A549 (cell line): ENCODE data around the gene HMG20A. TPM values are rescaled to one million over a fixed set of nuclear protein-coding genes. Genes with fewer than 3 reads are reported as not detected.

Experiments used
- ATAC-seq, 2 experiments: fragments of 200-7000 bp in 1 of 2; fragments of >200 bp in 1 of 2; cut with Nextera tagmentation in 1 of 2; cut with Tn5 transposase in 1 of 2; 3 replicates each; pipeline versions ENCODE4 v1.8.0 to v1.9.1; 2018 to 2020; ENCODE audit warnings: mild to moderate bottlenecking in 1 of 2, moderate library complexity in 1 of 2
- CTCF ChIA-PET: fragments of 300-600 bp; sonication (Branson Sonifier 250); formaldehyde crosslinking; extraction: SDS; loops from one replicate; lab custom pipeline; 2021; ENCODE audit warnings: antibody characterized with exemption, inconsistent platforms; lab: Yijun Ruan, JAX
- POLR2A ChIA-PET: fragments of 350-600 bp; formaldehyde crosslinking; extraction: SDS; loops from one replicate; lab custom pipeline; 2021; ENCODE audit warnings: antibody characterized with exemption, inconsistent platforms; lab: Yijun Ruan, JAX
- DNase-seq, 2 experiments: peaks; one replicate each; pipeline versions ENCODE4 v3.0.0 to v3.0.0-alpha.2; 2011 to 2016; ENCODE audit warnings: low read depth in 1 of 2, low spot score in 1 of 2
- FAIRE-seq: peaks from 2 replicates; lab custom pipeline; 2011; peaks lifted over from hg19 to GRCh38; lab: Jason Lieb, UNC
- H3K27ac ChIP-seq, 2 experiments: fragments of >200 bp; sonication (Bioruptor Twin); formaldehyde crosslinking; 3 replicates each; pipeline ENCODE4 v1.5.1; 2016 to 2017
- H3K4me1 ChIP-seq: fragments of >200 bp; sonication (Bioruptor Twin); formaldehyde crosslinking; 3 replicates; pipeline ENCODE4 v1.6.1; 2016
- H3K4me2 ChIP-seq: fragments of >200 bp; sonication (Bioruptor Twin); formaldehyde crosslinking; 3 replicates; pipeline ENCODE4 v1.6.1; 2016
- H3K4me3 ChIP-seq: fragments of >200 bp; sonication (Bioruptor Twin); formaldehyde crosslinking; 3 replicates; pipeline ENCODE4 v1.5.1; 2016
- H3K9me3 ChIP-seq: fragments of >200 bp; sonication (Bioruptor Twin); formaldehyde crosslinking; 3 replicates; pipeline ENCODE4 v1.6.1; 2016
- CBX2 ChIP-seq: fragments of 200-600 bp; sonication (generic); IDR thresholded peaks from 2 replicates; pipeline ENCODE4 v1.6.1; 2016; ENCODE audit warnings: low read depth, mild to moderate bottlenecking, borderline replicate concordance
- CEBPB ChIP-seq, 2 experiments: fragments of >200 bp in 1 of 2; sonication (Bioruptor Twin) in 1 of 2; formaldehyde crosslinking in 1 of 2; IDR thresholded peaks; 2 replicates each; pipeline ENCODE4 v1.6.1; 2012 to 2016
- CHD2 ChIP-seq: fragments of 150-350 bp; IDR thresholded peaks from 2 replicates; pipeline ENCODE4 v1.6.1; 2014; ENCODE audit warnings: low read length; ENCODE audit not compliant: partially characterized antibody
- EHF ChIP-seq: fragments of 250-450 bp; sonication (Bioruptor Pico); IDR thresholded peaks from 2 replicates; pipeline ENCODE4 v1.5.0; 2020; ENCODE audit warnings: mild to moderate bottlenecking
- EHMT2 ChIP-seq: fragments of 200-600 bp; sonication (generic); IDR thresholded peaks from 2 replicates; pipeline ENCODE4 v1.6.1; 2016; ENCODE audit warnings: antibody characterized with exemption, low read depth, mild to moderate bottlenecking, moderate library complexity
- FOSB ChIP-seq: fragments of 250-450 bp; sonication (Bioruptor Pico); IDR thresholded peaks from 2 replicates; pipeline ENCODE4 v1.5.0; 2020; ENCODE audit warnings: mild to moderate bottlenecking, moderate library complexity
- GATA3 ChIP-seq: IDR thresholded peaks from 2 replicates; pipeline ENCODE4 v1.6.1; 2012; ENCODE audit warnings: borderline replicate concordance
- HDAC2 ChIP-seq: fragments of 200-600 bp; sonication (generic); IDR thresholded peaks from 2 replicates; pipeline ENCODE4 v1.6.1; 2016
- HOXB13 ChIP-seq: fragments of 250-450 bp; sonication (Bioruptor Pico); IDR thresholded peaks from 2 replicates; pipeline ENCODE4 v1.5.0; 2020; ENCODE audit warnings: low read depth, mild to moderate bottlenecking, moderate library complexity
- HOXB5 ChIP-seq: fragments of 250-450 bp; sonication (Bioruptor Pico); IDR thresholded peaks from 2 replicates; pipeline ENCODE4 v1.5.0; 2020; ENCODE audit warnings: mild to moderate bottlenecking, moderate library complexity
- MYC ChIP-seq: IDR thresholded peaks from 2 replicates; pipeline ENCODE4 v1.6.1; 2012; ENCODE audit warnings: mild to moderate bottlenecking, inconsistent platforms, low read length, improper control_type of control experiment, borderline replicate concordance
- NFE2L2 ChIP-seq: fragments of 150-350 bp; conservative IDR thresholded peaks from 2 replicates; pipeline ENCODE4 v1.6.1; 2014; ENCODE audit warnings: low read length
- NPAS2 ChIP-seq: fragments of 250-450 bp; sonication (Bioruptor Pico); IDR thresholded peaks from 2 replicates; pipeline ENCODE4 v1.8.0; 2022; ENCODE audit warnings: mild to moderate bottlenecking, moderate library complexity, borderline replicate concordance
- NR3C1 ChIP-seq: fragments of >200 bp; sonication (Bioruptor Twin); formaldehyde crosslinking; IDR thresholded peaks from 3 replicates; pipeline ENCODE4 v1.6.1; 2017
- POLR2AphosphoS2 ChIP-seq: conservative IDR thresholded peaks from 2 replicates; pipeline ENCODE4 v1.6.1; 2012; ENCODE audit warnings: low read length, improper control_type of control experiment, inconsistent platforms
- RAD21 ChIP-seq, 2 experiments: fragments of >200 bp in 1 of 2; sonication (Bioruptor Twin) in 1 of 2; formaldehyde crosslinking in 1 of 2; IDR thresholded peaks in 1 of 2; conservative IDR thresholded peaks in 1 of 2; 2 replicates in 1 of 2; 3 replicates in 1 of 2; pipeline ENCODE4 v1.6.1; 2012 to 2018; ENCODE audit warnings: inconsistent platforms in 1 of 2
- RCOR1 ChIP-seq: fragments of 150-350 bp; IDR thresholded peaks from 2 replicates; pipeline ENCODE4 v1.6.1; 2014; ENCODE audit warnings: antibody characterized with exemption, low read length, low read depth
- RFX5 ChIP-seq: fragments of 450-650 bp; IDR thresholded peaks from 2 replicates; pipeline ENCODE4 v1.7.1; 2014; ENCODE audit warnings: antibody characterized with exemption, mild to moderate bottlenecking, moderate library complexity
- RNF2 ChIP-seq: fragments of 200-600 bp; sonication (generic); IDR thresholded peaks from 2 replicates; pipeline ENCODE4 v1.6.1; 2016; ENCODE audit warnings: low read depth, mild to moderate bottlenecking, antibody characterized with exemption, moderate library complexity, borderline replicate concordance
- ZSCAN20 ChIP-seq: fragments of 250-450 bp; sonication (Bioruptor Pico); IDR thresholded peaks from 2 replicates; pipeline ENCODE4 v1.8.0; 2022; ENCODE audit warnings: mild to moderate bottlenecking, moderate library complexity
- WGBS: methylation state at CpG from one replicate; pipeline ENCODE4 v1.1.6; 2017; ENCODE audit errors: missing lambda C conversion rate; 5-methylcytosine and 5-hydroxymethylcytosine counted together
- polyA plus RNA-seq, 4 experiments: library from polyadenylated mRNA; depleted of rRNA in 3 of 4; stranded (reverse); fragments of >200 nt; fragmentation: RNase III in 1 of 4; extraction: RNeasy Plus Mini Kit Qiagen cat#74134 plus additional on column Dnase treatment in 1 of 4; gene quantifications; 2 replicates in 3 of 4; 3 replicates in 1 of 4; pipeline ENCODE4 v1.2.3, GENCODE V29; 2011 to 2017
- TF ChIP-seq, protein P1 (sequence below): fragments of 450-650 bp; IDR thresholded peaks from 2 replicates; pipeline ENCODE4 v1.6.1; 2014; ENCODE audit warnings: antibody characterized with exemption
- TF ChIP-seq, protein P2 (sequence below): IDR thresholded peaks from 2 replicates; pipeline ENCODE4 v1.6.1; 2012; ENCODE audit warnings: low read depth, borderline replicate concordance
- TF ChIP-seq, protein P3 (sequence below): fragments of 150-350 bp; IDR thresholded peaks from 2 replicates; pipeline ENCODE4 v1.6.1; 2014; ENCODE audit warnings: low read depth, mild to moderate bottlenecking, low read length
- TF ChIP-seq, protein P4 (sequence below): fragments of >200 bp; sonication (Bioruptor Twin); formaldehyde crosslinking; IDR thresholded peaks from 3 replicates; pipeline ENCODE4 v1.5.1; 2016
- TF ChIP-seq, protein P5 (sequence below): fragments of 200-600 bp; sonication (generic); IDR thresholded peaks from 2 replicates; pipeline ENCODE4 v1.6.1; 2016; ENCODE audit warnings: antibody characterized with exemption, mild to moderate bottlenecking, moderate library complexity

HMG20A gene
- polyA plus RNA-seq, 2 of the 4 experiments (the other 2 are of a cell fraction) = 29.5 to 85.1 TPM

DNA sequence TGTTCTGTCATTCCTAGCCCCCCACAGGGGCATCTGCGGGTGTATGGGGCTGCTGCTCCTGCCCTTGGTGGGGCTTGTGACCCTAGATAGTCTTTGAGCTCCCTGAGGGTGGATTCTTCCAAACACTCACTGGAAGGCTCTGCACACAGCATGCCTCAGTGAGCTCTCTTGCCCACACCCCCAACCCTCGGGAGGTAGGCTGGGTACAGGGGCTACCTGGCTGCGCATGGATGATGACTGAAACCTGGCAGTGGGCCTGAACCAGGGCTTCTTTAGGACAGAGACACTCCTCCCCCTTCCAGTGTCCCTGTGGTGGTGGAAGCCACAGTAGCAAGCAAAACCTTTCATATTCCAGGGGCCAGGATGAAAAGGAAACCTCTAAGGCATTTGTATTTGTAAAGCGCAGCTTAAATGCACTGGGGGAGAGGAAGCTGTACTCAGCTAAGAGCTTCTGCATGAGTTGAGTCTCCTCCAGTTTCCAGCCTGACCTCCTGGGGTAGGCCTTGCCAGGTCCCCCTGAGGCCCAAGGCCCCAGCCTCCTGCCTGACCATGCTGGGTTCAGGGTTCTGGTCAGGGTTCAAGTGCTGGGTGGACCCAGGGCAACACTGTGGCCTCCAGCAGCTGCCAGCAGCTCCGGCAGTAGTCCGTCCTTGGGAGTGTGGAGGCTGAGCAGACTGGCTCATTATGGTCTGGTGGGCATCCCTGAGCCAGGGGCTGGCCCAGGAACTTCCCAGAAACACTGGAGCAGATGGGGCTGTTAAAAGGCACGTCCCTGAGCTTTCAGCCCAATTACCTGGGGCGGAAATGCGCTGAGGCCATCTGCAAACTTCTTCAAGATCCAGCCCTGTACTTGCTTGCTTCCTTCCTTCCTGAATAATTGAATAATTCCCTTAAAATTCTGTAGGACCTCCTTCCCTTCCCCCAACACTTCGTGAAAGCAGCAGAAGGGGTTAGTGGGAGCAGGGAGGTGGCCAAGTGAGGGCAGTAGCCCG is 89.7 kb downstream of the HMG20A start (continued):
- no peak for TF ChIP-seq FOSB (CRISPR knock-in tag)
- TF ChIP-seq GATA3 = no peak
- TF ChIP-seq CEBPB (IDR thresholded peaks at IDR 0.05) = no peak
- no peak for TF ChIP-seq HOXB13

DNA sequence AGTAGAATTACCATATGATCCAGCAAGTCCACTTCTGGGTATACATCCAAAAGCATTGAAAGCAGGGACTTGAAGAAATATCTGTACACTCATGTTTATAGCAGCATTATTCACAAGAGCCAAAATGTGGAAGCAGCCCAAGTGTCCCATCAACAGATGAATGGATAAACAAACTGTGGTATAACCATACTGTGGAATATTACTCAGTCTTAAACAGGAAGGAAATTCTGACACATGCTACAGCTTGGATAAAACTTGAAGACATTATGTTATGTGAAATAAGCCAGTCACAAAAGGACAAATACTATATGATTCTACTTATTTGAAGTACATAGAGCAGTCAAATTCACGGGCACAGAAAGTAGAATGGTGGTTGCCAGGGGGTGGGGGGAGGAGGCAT is 91.2 kb downstream of the HMG20A start:
- H3K4me1 ChIP-seq = no peaks in the 10 kb centered on the region
- ChIA-PET POLR2A (no interaction called here), CTCF (interaction anchor here (1.3 kb wide), 1 partner anchor 15 kb away, joined by 5 read pairs; no protein-coding TSS in a partner anchor)
- H3K4me3 ChIP-seq = no peak overlapping the region
- WGBS = 68% methylated on average over 1 of the region's 1 CpG
- H3K4me2 ChIP-seq = no peak overlapping the region
- no peak overlapping the region for H3K27ac ChIP-seq
- no peak for ATAC-seq
- no peaks in the 10 kb centered on the region for H3K9me3 ChIP-seq
- FAIRE-seq = no peak
- no peak for DNase-seq
- TF ChIP-seq, protein P1, sequence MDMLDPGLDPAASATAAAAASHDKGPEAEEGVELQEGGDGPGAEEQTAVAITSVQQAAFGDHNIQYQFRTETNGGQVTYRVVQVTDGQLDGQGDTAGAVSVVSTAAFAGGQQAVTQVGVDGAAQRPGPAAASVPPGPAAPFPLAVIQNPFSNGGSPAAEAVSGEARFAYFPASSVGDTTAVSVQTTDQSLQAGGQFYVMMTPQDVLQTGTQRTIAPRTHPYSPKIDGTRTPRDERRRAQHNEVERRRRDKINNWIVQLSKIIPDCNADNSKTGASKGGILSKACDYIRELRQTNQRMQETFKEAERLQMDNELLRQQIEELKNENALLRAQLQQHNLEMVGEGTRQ = no peak
- TF ChIP-seq ZSCAN20 (CRISPR knock-in tag) = no peak
- no peak for TF ChIP-seq EHMT2
- no peak for TF ChIP-seq CHD2
- TF ChIP-seq, protein P2, sequence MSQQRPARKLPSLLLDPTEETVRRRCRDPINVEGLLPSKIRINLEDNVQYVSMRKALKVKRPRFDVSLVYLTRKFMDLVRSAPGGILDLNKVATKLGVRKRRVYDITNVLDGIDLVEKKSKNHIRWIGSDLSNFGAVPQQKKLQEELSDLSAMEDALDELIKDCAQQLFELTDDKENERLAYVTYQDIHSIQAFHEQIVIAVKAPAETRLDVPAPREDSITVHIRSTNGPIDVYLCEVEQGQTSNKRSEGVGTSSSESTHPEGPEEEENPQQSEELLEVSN = no peak
- no peak for TF ChIP-seq NPAS2 (CRISPR knock-in tag)
- no peak for TF ChIP-seq POLR2AphosphoS2
- no peak for TF ChIP-seq GATA3
- no peak for TF ChIP-seq RCOR1
- no peak for TF ChIP-seq NFE2L2
- no peak for TF ChIP-seq RAD21 (conservative IDR thresholded peaks at IDR 0.05 in 1 of 2, IDR thresholded peaks at IDR 0.05 in 1 of 2)
- no peak for TF ChIP-seq CBX2
- TF ChIP-seq, protein P3, sequence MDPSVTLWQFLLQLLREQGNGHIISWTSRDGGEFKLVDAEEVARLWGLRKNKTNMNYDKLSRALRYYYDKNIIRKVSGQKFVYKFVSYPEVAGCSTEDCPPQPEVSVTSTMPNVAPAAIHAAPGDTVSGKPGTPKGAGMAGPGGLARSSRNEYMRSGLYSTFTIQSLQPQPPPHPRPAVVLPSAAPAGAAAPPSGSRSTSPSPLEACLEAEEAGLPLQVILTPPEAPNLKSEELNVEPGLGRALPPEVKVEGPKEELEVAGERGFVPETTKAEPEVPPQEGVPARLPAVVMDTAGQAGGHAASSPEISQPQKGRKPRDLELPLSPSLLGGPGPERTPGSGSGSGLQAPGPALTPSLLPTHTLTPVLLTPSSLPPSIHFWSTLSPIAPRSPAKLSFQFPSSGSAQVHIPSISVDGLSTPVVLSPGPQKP = no peak
- no peak for TF ChIP-seq RNF2
- TF ChIP-seq EHF = no peak
- TF ChIP-seq HDAC2 = no peak
- no peak for TF ChIP-seq RFX5
- TF ChIP-seq HOXB5 (CRISPR knock-in tag) = no peak
- TF ChIP-seq NR3C1 = no peak

DNA sequence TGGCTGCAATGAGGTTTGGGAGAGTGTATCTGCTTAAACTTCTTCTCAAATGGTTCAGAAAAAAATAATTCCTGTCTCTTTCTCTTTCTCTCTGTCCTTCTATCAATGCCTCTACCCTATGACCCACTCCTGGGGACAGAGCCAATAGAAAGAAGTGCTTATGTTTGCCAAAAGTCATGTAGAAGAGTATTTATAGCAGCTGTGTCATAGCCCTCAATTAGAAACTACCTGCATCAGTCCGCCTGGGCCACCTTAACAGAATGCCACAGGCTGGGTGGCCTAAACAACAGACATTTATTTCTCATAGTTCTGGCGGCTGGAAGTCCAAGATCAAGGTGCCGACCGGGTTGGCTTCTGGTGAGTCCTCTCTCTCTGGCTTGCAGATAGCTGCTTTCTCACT is 92.5 kb downstream of the HMG20A start:
- no peak overlapping the region for H3K4me3 ChIP-seq
- H3K4me1 ChIP-seq = no peaks in the 10 kb centered on the region
- CTCF ChIA-PET = interaction anchor here (2.0 to 2.5 kb wide), 2 partner anchors 17 to 30 kb away, joined by 11 read pairs; no protein-coding TSS in a partner anchor
- no peak for DNase-seq
- no peak for FAIRE-seq
- TF ChIP-seq MYC = no peak
- TF ChIP-seq, protein P4, sequence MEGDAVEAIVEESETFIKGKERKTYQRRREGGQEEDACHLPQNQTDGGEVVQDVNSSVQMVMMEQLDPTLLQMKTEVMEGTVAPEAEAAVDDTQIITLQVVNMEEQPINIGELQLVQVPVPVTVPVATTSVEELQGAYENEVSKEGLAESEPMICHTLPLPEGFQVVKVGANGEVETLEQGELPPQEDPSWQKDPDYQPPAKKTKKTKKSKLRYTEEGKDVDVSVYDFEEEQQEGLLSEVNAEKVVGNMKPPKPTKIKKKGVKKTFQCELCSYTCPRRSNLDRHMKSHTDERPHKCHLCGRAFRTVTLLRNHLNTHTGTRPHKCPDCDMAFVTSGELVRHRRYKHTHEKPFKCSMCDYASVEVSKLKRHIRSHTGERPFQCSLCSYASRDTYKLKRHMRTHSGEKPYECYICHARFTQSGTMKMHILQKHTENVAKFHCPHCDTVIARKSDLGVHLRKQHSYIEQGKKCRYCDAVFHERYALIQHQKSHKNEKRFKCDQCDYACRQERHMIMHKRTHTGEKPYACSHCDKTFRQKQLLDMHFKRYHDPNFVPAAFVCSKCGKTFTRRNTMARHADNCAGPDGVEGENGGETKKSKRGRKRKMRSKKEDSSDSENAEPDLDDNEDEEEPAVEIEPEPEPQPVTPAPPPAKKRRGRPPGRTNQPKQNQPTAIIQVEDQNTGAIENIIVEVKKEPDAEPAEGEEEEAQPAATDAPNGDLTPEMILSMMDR = no peak
- TF ChIP-seq, protein P5, sequence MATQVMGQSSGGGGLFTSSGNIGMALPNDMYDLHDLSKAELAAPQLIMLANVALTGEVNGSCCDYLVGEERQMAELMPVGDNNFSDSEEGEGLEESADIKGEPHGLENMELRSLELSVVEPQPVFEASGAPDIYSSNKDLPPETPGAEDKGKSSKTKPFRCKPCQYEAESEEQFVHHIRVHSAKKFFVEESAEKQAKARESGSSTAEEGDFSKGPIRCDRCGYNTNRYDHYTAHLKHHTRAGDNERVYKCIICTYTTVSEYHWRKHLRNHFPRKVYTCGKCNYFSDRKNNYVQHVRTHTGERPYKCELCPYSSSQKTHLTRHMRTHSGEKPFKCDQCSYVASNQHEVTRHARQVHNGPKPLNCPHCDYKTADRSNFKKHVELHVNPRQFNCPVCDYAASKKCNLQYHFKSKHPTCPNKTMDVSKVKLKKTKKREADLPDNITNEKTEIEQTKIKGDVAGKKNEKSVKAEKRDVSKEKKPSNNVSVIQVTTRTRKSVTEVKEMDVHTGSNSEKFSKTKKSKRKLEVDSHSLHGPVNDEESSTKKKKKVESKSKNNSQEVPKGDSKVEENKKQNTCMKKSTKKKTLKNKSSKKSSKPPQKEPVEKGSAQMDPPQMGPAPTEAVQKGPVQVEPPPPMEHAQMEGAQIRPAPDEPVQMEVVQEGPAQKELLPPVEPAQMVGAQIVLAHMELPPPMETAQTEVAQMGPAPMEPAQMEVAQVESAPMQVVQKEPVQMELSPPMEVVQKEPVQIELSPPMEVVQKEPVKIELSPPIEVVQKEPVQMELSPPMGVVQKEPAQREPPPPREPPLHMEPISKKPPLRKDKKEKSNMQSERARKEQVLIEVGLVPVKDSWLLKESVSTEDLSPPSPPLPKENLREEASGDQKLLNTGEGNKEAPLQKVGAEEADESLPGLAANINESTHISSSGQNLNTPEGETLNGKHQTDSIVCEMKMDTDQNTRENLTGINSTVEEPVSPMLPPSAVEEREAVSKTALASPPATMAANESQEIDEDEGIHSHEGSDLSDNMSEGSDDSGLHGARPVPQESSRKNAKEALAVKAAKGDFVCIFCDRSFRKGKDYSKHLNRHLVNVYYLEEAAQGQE = no peak
- 91% methylated on average over 4 of the region's 4 CpGs for WGBS
- no peaks in the 10 kb centered on the region for H3K9me3 ChIP-seq
- H3K4me2 ChIP-seq = no peak overlapping the region
- ATAC-seq = no peak
- H3K27ac ChIP-seq = no peak overlapping the region
- POLR2A ChIA-PET = no interaction called here
